Activated naive CD8-positive, alpha-beta T cell (primary cell): Measurements from ENCODE around the gene NME1.
"Not testable (repeated sequence)": the region's sequence is repeated elsewhere in the genome, so short reads cannot be mapped to it uniquely, and the experiment has no call there.

ENCODE experiments used
- H3K27ac Mint-ChIP-seq: one replicate; pipeline ENCODE4 v1.8.0; 2021; ENCODE audit warnings: mixed read lengths
- H3K27me3 Mint-ChIP-seq: one replicate; pipeline ENCODE4 v1.8.0; 2021; ENCODE audit warnings: mixed read lengths
- H3K36me3 Mint-ChIP-seq: one replicate; pipeline ENCODE4 v1.8.0; 2021; ENCODE audit warnings: mixed read lengths
- H3K4me1 Mint-ChIP-seq: one replicate; pipeline ENCODE4 v1.8.0; 2021; ENCODE audit warnings: low read depth, mixed read lengths
- H3K4me3 Mint-ChIP-seq: one replicate; pipeline ENCODE4 v1.8.0; 2021; ENCODE audit warnings: mild to moderate bottlenecking, mixed read lengths
- H3K9me3 Mint-ChIP-seq: one replicate; pipeline ENCODE4 v1.8.0; 2021; ENCODE audit warnings: low read depth, mixed read lengths

NME1 gene

GRCh38 chr17:51165680-51166197 lies 12.4 kb downstream of the NME1 start:
- no peaks in the 10 kb centered on the region for H3K27me3 Mint-ChIP-seq
- peak overlapping the region; percentile 93 for H3K4me3 Mint-ChIP-seq
- H3K27ac Mint-ChIP-seq = peak overlapping the region; percentile 97
- peaks cover 19% of the 10 kb centered on the region for H3K36me3 Mint-ChIP-seq
- H3K4me1 Mint-ChIP-seq = peaks cover 35% of the 10 kb centered on the region
- H3K9me3 Mint-ChIP-seq = no peaks in the 10 kb centered on the region

DNA sequence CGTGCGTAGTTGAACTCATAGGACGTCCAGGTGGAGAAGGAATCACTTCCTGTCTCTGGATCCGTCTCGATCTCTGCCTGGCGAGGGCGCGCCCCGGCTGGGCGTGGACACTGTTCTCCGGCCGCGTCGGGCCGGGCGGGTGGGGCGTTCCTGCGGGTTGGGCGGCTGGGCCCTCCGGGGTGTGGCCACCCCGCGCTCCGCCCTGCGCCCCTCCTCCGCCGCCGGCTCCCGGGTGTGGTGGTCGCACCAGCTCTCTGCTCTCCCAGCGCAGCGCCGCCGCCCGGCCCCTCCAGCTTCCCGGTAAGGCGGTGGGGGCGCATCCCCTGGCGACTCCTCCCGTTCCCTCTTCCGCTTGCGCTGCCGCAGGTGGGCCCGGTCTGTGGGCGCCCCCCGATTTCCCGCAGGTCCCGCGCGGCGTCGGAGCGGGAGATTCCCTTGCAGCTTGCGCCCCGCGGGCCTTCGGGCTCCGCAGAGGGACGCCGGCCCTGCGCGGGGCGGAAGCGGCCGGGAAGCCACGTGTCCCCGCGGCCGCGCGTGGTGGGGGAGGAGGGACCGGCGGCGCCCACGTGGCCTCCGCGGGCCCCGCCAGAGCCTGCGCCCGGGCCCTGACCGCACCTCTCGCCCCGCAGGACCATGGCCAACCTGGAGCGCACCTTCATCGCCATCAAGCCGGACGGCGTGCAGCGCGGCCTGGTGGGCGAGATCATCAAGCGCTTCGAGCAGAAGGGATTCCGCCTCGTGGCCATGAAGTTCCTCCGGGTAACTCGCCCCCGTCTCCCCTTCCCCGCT lies 13.0 kb downstream of the NME1 start, which contains the start of gene NME2:
Gene NME2 (plus strand): TSS at position 214 of the 789 bp plus-strand sequence. CDS start 420 bp downstream, at position 634.
- Mint-ChIP-seq H3K27ac (peak within 1 kb of the TSS; percentile 97), H3K4me3 (peak within 1 kb of the TSS; percentile 96), H3K4me1 (peaks cover 35% of the 10 kb centered on the region), H3K36me3 (peaks cover 17% of the 10 kb centered on the region), H3K9me3 (no peaks in the 10 kb centered on the region), H3K27me3 (no peaks in the 10 kb centered on the region)

DNA sequence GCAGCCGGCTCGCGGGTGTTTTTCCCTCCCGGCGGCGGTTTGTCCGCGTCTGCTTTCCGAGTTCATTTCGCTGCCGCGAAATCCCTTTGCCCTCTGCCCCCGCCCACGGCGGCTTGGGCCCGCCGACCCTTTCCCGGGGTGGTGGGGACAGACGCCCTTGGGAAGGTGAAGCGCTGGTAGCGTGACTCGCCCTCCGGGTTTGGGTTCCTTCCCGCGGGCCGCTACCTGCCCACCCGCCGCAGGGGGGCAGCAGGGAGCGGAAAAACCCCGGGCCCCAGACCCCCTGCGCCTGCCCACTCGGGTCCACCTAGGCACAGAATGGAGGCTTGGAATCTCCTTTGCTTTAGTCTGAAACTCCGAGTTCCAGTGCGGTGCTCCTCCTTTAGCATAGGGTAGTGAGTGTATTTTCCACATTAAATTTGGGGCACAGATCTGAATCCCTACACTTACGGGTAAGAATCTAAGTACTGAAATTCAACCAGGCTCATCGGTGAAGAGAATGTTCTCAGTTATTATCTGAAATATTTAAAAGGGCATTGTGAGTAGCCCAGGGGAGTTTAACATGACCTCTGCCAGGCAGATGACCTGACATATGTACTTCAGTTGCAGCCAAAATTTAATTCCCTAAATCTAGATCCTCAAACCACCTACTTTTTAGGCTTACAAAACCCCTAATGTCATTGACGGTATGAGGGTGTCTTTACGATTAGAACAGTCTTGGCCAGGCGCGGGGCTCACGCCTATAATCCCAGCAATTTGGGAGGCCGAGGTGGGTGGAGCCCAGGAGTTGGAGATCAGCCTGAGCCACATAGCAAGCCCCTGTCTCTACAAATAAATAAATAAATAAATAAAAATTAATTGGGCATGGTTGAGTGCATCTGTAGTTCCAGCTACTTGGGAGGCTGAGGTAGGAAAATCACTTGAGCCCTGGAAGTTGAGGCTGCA lies 13.9 kb downstream of the NME1 start:
- Mint-ChIP-seq H3K36me3 (peaks cover 13% of the 10 kb centered on the region), H3K27me3 (no peaks in the 10 kb centered on the region), H3K27ac (peak overlapping the region; percentile 90), H3K9me3 (no peaks in the 10 kb centered on the region), H3K4me3 (peak overlapping the region; percentile 96), H3K4me1 (peaks cover 35% of the 10 kb centered on the region)

- Mint-ChIP-seq H3K4me3 (peak overlapping the region; percentile 53), H3K27me3 (no peaks in the 10 kb centered on the region), H3K27ac (peak overlapping the region; percentile 61), H3K9me3 (no peaks in the 10 kb centered on the region), H3K36me3 (peaks cover 14% of the 10 kb centered on the region), H3K4me1 (peaks cover 35% of the 10 kb centered on the region)
Measured at GRCh38 chr17:51169340-51169739, 16.0 kb downstream of the NME1 start.

DNA sequence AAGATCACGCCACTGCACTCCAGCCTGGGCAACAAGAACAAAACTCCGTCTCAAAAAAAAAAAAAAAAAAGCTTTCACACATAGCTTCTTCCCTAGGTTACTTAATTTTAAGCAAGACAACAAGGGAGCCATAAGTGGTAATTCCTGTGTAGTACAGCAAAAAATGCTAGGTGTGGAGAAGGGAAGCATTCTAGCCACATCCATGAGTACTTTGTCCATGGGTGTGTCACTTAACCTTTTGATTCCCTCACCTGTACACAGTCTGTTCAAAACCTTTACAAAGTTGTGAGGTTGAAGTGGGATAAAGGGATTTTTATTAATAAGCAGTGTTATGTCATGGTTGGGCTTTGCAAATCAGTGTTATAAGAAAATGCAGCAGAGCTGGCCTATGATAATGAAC lies 17.4 kb downstream of the NME1 start:
- peaks cover 24% of the 10 kb centered on the region for H3K4me1 Mint-ChIP-seq
- H3K36me3 Mint-ChIP-seq = peaks cover 14% of the 10 kb centered on the region
- H3K27me3 Mint-ChIP-seq = no peaks in the 10 kb centered on the region
- no peaks in the 10 kb centered on the region for H3K9me3 Mint-ChIP-seq
- no peak overlapping the region for H3K27ac Mint-ChIP-seq
- peak overlapping the region; percentile 1 for H3K4me3 Mint-ChIP-seq

DNA sequence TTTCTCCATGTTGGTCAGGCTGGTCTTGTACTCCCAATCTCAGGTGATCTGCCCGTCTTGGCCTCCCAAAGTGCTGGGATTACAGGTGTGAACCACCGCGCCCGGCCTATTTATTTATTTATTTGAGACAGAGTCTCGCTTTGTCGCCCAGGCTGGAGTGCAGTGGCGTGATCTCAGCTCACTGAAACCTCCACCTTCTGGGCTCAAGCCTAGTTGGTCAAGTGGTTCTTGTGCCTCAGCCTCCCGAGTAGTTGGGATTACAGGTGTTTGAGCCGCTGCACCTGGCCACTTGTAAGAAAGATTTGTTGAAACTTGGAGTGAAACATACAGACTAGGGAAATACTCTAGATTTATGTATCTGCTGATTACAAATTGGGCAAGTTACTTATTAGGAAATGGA lies 18.7 kb downstream of the NME1 start:
- not testable (repeated sequence) for H3K27ac Mint-ChIP-seq, H3K27me3 Mint-ChIP-seq, H3K4me3 Mint-ChIP-seq, H3K9me3 Mint-ChIP-seq
- Mint-ChIP-seq H3K36me3 (peaks cover 14% of the 10 kb centered on the region), H3K4me1 (peaks cover 21% of the 10 kb centered on the region)

GRCh38 chr17:51180486-51180885 lies 27.1 kb downstream of the NME1 start:
- Mint-ChIP-seq H3K4me3 (no peak overlapping the region), H3K9me3 (no peaks in the 10 kb centered on the region), H3K4me1 (no peaks in the 10 kb centered on the region), H3K27me3 (no peaks in the 10 kb centered on the region), H3K27ac (no peak overlapping the region), H3K36me3 (peaks cover 7% of the 10 kb centered on the region)

- Mint-ChIP-seq H3K36me3 (peaks cover 7% of the 10 kb centered on the region), H3K9me3 (no peaks in the 10 kb centered on the region), H3K4me1 (peaks cover 3% of the 10 kb centered on the region), H3K27ac (no peak overlapping the region), H3K27me3 (no peaks in the 10 kb centered on the region), H3K4me3 (no peak overlapping the region)
Measured at GRCh38 chr17:51184124-51184523, 30.8 kb downstream of the NME1 start.

- Mint-ChIP-seq H3K9me3 (no peaks in the 10 kb centered on the region), H3K36me3 (peaks cover 2% of the 10 kb centered on the region), H3K27me3 (no peaks in the 10 kb centered on the region), H3K27ac (peak overlapping the region; percentile 59), H3K4me1 (peaks cover 4% of the 10 kb centered on the region), H3K4me3 (no peak overlapping the region)
Measured at GRCh38 chr17:51185763-51186332, 32.5 kb downstream of the NME1 start.

DNA sequence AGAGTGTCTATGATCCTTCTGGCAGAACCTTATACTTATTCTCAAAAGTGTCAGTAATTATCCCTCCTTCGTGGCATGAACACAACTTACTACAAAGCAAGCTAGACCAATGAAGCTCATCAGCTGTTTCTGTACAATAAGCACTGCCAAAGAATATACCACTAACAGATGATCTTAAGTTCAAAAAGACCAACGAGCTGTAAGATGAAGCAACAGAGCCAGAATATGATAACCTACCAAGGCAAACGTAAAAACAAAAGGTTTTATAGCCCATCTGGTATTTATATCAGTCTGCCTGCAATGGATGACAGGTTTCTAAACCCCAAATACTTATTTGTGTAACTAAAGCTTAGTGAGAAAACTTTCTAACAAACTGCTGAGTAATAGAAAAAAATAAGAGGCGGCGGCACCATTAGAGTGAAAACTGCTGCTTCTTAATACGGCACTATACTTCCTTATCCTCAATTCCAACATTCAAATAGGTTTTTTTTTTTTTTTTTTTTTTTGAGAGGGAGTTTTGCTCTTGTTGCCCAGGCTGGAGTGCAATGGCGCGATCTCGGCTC lies 35.0 kb downstream of the NME1 start:
- Mint-ChIP-seq H3K4me3 (no peak overlapping the region), H3K36me3 (peaks cover 7% of the 10 kb centered on the region), H3K9me3 (no peaks in the 10 kb centered on the region), H3K27ac (no peak overlapping the region), H3K27me3 (no peaks in the 10 kb centered on the region), H3K4me1 (peaks cover 4% of the 10 kb centered on the region)

DNA sequence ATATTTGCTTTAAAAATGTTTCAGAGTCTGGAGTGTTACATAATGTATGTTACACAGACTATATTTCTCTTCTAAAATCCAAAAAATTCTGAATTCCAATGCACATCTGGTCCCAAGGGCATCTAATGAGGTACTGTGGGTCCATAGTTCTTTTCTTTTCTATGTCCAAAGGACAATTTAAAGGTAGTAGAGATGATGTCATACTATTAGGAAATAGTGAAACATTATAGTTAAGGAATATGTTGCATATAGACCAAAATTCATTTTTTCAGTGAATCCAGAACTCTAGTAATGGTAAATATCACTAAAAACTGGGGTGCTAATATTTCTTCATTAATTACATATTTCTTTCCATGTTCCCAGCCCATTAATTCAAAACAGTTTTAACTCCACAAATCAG lies 35.8 kb downstream of the NME1 start:
- H3K4me3 Mint-ChIP-seq = no peak overlapping the region
- peaks cover 7% of the 10 kb centered on the region for H3K36me3 Mint-ChIP-seq
- peak overlapping the region; percentile 54 for H3K27ac Mint-ChIP-seq
- peaks cover 4% of the 10 kb centered on the region for H3K4me1 Mint-ChIP-seq
- H3K27me3 Mint-ChIP-seq = no peaks in the 10 kb centered on the region
- H3K9me3 Mint-ChIP-seq = no peaks in the 10 kb centered on the region

- H3K4me3 Mint-ChIP-seq = no peak overlapping the region
- no peaks in the 10 kb centered on the region for H3K27me3 Mint-ChIP-seq
- H3K9me3 Mint-ChIP-seq = no peaks in the 10 kb centered on the region
- H3K36me3 Mint-ChIP-seq = peaks cover 4% of the 10 kb centered on the region
- H3K27ac Mint-ChIP-seq = peak overlapping the region; percentile 54
- H3K4me1 Mint-ChIP-seq = peaks cover 4% of the 10 kb centered on the region
Measured at GRCh38 chr17:51189628-51190027, 36.3 kb downstream of the NME1 start.

GRCh38 chr17:51191895-51192294 lies 38.5 kb downstream of the NME1 start:
- Mint-ChIP-seq H3K4me3 (no peak overlapping the region), H3K36me3 (peaks cover 4% of the 10 kb centered on the region), H3K9me3 (no peaks in the 10 kb centered on the region), H3K4me1 (peaks cover 1% of the 10 kb centered on the region), H3K27ac (no peak overlapping the region), H3K27me3 (no peaks in the 10 kb centered on the region)

DNA sequence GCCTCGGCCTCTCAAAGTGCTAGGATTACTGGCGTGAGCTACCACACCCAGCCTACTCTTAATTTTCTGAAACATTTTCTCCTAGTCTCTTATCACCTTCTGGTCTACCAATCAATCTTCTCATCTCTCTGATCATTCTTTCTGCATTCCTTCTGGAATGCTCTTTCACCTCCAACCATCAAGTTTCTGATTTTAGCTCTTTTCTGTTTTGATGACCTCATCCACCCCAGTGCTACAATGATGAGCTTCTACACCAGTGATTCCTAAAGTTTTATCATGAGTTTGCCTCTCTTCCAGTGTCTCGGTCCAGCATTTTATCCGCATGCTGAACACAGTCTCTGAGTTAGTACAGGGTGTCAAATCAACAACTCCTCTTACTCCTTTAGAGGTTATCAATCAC lies 44.4 kb downstream of the NME1 start:
- Mint-ChIP-seq H3K27ac (no peak overlapping the region), H3K36me3 (peaks cover 6% of the 10 kb centered on the region), H3K4me1 (peaks cover 2% of the 10 kb centered on the region), H3K9me3 (no peaks in the 10 kb centered on the region), H3K27me3 (no peaks in the 10 kb centered on the region), H3K4me3 (no peak overlapping the region)
